Neural progenitor cell (in vitro differentiated cells): ENCODE results near the gene TMUB1.

Experiments
- EZH2 ChIP-seq: fragments of 200-600 bp; sonication (generic); IDR thresholded peaks from 2 replicates; pipeline ENCODE4 v1.6.1; 2017; ENCODE audit warnings: antibody characterized with exemption, mild to moderate bottlenecking, moderate library complexity
- TF ChIP-seq, protein P1 (sequence below): fragments of 200-600 bp; sonication (generic); IDR thresholded peaks from 2 replicates; pipeline ENCODE4 v1.5.1; 2017; ENCODE audit warnings: antibody characterized with exemption, mild to moderate bottlenecking

GRCh38 chr7:151061213-151062110 is 21.8 kb downstream of the TMUB1 start:
- TF ChIP-seq, protein P1, sequence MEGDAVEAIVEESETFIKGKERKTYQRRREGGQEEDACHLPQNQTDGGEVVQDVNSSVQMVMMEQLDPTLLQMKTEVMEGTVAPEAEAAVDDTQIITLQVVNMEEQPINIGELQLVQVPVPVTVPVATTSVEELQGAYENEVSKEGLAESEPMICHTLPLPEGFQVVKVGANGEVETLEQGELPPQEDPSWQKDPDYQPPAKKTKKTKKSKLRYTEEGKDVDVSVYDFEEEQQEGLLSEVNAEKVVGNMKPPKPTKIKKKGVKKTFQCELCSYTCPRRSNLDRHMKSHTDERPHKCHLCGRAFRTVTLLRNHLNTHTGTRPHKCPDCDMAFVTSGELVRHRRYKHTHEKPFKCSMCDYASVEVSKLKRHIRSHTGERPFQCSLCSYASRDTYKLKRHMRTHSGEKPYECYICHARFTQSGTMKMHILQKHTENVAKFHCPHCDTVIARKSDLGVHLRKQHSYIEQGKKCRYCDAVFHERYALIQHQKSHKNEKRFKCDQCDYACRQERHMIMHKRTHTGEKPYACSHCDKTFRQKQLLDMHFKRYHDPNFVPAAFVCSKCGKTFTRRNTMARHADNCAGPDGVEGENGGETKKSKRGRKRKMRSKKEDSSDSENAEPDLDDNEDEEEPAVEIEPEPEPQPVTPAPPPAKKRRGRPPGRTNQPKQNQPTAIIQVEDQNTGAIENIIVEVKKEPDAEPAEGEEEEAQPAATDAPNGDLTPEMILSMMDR: no peak
- no peak for TF ChIP-seq EZH2
